GM12865 (cell line): ENCODE results near the gene FSTL5.
"Not testable (repeated sequence)": the region's sequence is repeated elsewhere in the genome, so short reads cannot be mapped to it uniquely, and the experiment has no call there.

Source experiments
- DNase-seq: peaks from one replicate; pipeline ENCODE4 v3.0.0; 2010; ENCODE audit warnings: low read depth
- H3K4me3 ChIP-seq: 2 replicates; pipeline ENCODE4 v1.5.1; 2011; ENCODE audit warnings: mild to moderate bottlenecking, low read depth, low read length, control low read depth
- TF ChIP-seq, protein P1 (sequence below): IDR thresholded peaks from 2 replicates; pipeline ENCODE4 v1.5.1; 2011; ENCODE audit warnings: low read length, control low read depth, low read depth, inconsistent platforms; ENCODE audit not compliant: insufficient read depth; ENCODE audit errors: missing control alignments

FSTL5 gene

DNA sequence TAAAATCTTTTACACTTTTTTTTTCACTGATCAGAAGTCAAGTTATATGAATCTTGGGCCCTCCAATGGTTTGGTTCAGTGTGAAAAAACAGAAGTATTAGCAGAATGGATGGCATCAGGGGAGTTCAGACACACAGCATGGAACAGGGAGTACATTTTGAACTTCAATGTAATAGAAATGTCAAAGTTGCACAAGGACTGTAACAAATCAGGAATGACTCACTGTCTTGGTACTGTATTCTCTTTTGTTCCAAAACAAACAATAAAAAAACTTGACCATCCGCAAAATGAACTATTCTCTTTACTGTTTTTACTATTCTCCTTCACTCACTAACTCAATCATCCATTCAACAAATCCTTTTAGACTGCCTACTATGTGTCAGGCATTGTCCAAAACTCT, 401.0 kb downstream of the FSTL5 start:
- no peak for DNase-seq
- TF ChIP-seq, protein P1, sequence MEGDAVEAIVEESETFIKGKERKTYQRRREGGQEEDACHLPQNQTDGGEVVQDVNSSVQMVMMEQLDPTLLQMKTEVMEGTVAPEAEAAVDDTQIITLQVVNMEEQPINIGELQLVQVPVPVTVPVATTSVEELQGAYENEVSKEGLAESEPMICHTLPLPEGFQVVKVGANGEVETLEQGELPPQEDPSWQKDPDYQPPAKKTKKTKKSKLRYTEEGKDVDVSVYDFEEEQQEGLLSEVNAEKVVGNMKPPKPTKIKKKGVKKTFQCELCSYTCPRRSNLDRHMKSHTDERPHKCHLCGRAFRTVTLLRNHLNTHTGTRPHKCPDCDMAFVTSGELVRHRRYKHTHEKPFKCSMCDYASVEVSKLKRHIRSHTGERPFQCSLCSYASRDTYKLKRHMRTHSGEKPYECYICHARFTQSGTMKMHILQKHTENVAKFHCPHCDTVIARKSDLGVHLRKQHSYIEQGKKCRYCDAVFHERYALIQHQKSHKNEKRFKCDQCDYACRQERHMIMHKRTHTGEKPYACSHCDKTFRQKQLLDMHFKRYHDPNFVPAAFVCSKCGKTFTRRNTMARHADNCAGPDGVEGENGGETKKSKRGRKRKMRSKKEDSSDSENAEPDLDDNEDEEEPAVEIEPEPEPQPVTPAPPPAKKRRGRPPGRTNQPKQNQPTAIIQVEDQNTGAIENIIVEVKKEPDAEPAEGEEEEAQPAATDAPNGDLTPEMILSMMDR: no peak

DNA sequence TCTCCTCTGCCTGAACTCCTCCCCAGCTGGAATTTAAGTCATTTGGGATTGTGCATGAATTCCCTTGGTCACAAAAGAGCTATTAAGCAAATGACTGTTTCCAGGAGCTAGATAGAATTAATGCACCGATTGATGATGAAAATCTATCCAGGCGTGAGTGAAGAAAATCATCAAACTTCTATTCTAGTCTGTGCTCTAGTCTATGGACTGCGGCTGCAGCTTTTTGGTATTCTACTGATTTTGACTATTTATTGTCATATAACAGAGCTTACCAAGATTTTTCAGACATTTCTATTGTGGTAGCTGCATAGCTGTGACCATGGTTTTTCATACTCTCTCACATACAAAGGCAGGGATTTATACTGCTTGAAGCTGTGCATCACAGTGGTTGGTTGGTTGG, 403.8 kb downstream of the FSTL5 start:
- TF ChIP-seq, protein P1: no peak
- DNase-seq: no peak
- no peak overlapping the region for H3K4me3 ChIP-seq

More for the DNA sequence above, 401.0 kb downstream of the FSTL5 start:
- H3K4me3 ChIP-seq: no peak overlapping the region

DNA sequence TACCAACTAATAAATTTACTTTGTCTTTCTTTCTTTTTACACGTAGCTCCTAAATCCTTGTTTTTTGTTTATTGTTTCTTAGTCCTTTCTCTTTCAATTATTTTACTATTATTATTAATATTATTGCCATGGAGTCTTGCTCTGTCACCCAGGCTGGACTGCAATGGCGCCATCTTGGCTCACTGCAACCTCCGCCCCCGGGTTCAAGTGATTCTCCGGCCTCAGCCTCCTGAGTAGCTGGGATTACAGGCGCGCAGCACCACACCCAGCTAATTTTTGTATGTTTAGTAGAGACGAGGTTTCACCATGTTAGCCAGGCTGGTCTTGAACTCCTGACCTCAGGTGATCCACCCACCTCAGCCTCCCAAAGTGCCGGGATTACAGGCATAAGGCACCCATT, 405.4 kb downstream of the FSTL5 start:
- not testable (repeated sequence) for H3K4me3 ChIP-seq, DNase-seq

DNA sequence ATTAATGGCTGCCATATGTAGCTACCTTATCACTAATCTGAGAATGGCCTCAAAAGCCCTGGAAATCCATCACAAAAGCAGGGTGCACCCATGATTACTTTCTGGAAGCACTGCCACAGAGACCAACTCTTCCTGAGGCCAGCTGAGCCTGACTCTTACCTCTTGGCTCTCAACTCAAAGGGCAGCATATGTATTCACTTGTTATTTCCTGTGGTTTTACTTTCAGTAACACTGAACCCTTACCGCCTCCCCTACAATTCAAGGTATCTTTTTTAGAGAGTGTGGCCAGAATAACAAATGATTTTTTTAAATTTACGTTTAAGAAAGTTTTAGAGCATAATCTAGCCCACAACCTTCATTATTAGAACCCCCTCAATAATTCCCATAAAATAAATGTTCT, 434.9 kb downstream of the FSTL5 start:
- TF ChIP-seq, protein P1: no peak
- no peak overlapping the region for H3K4me3 ChIP-seq
- no peak for DNase-seq

DNA sequence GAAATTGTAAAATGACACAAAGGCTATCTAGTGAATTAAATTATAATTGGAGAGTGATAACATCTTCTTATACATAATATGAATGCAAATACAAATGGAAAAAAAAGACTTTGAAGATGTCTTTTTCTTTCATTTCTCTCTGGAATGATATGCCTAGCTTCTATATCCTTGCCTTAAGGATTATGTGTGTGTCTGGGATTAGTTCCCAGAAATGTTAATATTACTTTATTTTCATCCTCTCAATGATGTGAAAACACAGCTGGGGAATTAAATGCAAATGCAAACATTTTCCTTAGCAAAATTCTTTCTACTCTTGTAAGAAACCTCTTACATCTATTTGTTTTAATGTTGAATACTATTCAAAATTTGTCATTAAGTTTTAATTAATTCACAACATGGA, 441.9 kb downstream of the FSTL5 start:
- no peak for DNase-seq
- TF ChIP-seq, protein P1: no peak
- no peak overlapping the region for H3K4me3 ChIP-seq

DNA sequence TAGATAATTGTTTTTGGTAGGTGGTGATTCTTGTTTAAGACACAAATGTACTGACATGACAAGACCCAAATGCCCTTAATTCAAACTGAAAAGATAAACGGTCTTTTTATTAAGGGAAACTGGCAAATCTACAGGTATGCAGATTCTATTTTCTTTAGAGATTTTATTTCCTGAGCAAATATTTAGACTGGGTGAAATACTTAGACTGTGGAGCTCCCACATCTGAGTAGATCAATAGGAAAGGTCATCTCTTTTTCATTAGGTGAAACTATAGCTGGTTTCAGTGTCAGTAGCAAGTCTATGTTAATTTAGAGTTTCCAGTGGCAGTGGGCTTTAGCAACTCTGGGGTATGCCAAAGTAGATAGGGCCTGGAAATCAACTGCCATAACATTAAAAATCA, 446.7 kb downstream of the FSTL5 start:
- TF ChIP-seq, protein P1: no peak
- H3K4me3 ChIP-seq: no peak overlapping the region
- DNase-seq: no peak

DNA sequence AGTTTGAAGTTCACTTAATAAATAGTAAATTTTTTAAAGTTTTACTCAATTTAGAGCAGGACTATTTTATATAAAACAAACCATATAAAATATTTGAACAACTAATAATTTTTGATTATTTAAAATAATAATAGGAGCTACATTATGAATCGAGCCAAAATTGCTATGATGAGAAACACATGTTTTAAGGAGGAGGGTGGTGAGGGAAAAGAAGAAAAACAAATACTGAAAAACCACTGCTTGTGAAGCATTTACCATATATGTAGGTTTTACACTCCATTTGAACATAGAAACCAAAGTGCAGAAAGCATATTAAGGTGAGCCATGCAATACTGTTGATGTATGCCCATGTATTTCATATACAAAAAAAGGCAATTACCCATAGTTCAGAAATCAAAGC, 448.9 kb downstream of the FSTL5 start:
- TF ChIP-seq, protein P1: no peak
- DNase-seq: no peak
- no peak overlapping the region for H3K4me3 ChIP-seq

DNA sequence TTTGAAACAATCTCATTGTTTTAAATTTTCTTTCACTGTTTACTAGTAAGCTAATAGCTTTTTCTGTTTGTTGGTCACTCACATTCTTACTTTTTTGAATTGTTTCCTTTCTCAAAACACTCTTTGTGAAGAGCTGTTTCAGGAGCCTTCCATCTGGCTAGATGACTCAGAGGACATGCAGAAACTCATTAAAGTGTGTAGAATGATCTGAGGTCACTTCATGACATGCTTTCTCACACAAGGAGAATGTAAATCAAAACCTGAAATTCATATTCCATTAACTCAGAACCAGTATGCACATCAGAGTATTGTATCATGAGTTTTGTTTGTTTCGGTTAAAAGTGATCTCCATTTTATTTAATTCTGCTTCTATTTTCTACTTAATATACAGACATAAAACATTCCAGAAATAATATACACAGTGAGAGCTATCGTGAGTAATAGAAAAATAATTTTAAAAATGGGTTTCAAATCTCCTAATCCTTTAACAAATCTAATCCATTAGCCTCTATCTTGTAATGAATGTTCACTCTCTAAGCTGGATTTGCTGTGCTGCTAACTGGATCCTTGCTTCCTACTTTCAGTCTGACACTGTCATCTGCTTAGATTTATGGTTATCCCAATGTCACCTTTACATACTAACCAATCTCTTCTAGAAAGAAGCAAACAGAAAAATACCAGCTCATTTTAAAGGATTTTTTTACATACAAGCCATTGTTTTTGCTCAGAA, 449.6 kb downstream of the FSTL5 start:
- DNase-seq: no peak
- TF ChIP-seq, protein P1: no peak
- H3K4me3 ChIP-seq: no peak overlapping the region
